CD4-positive, alpha-beta memory T cell (primary cell): Measurements from ENCODE around the gene GCA. TPM values are rescaled to one million over a fixed set of nuclear protein-coding genes. Genes with fewer than 3 reads are reported as not detected.

Experiments
- CTCF ChIA-PET: fragments of 350-600 bp; sonication (Branson Sonifier 250); formaldehyde crosslinking; loops from one replicate; lab custom pipeline; 2021; ENCODE audit warnings: inconsistent platforms; ENCODE audit not compliant: partially characterized antibody; lab: Charles Lee
- POLR2A ChIA-PET: fragments of 350-600 bp; sonication (Branson Sonifier 250); formaldehyde crosslinking; loops from one replicate; lab custom pipeline; 2021; ENCODE audit not compliant: partially characterized antibody; lab: Charles Lee
- DNase-seq, 5 donors: peaks; one replicate each; pipeline versions ENCODE4 v3.0.0 to v3.0.0-alpha.2; 2020 to 2022; ENCODE audit warnings: mixed read lengths in 1 of 5
- H3K27ac ChIP-seq: one replicate; pipeline ENCODE4 v1.7.0; 2013; ENCODE audit warnings: low read depth, low read length
- H3K27me3 ChIP-seq: 2 replicates; pipeline ENCODE4 v1.7.0; 2013; ENCODE audit warnings: mild to moderate bottlenecking, low read length, moderate library complexity; ENCODE audit not compliant: insufficient read depth
- H3K36me3 ChIP-seq: 2 replicates; pipeline ENCODE4 v1.7.0; 2013; ENCODE audit warnings: mild to moderate bottlenecking, low read length, moderate library complexity; ENCODE audit not compliant: insufficient read depth
- H3K4me1 ChIP-seq: 2 replicates; pipeline ENCODE4 v1.7.0; 2013; ENCODE audit warnings: mild to moderate bottlenecking, low read length, moderate library complexity; ENCODE audit not compliant: insufficient read depth
- H3K4me3 ChIP-seq, 2 donors: one replicate each; pipeline ENCODE4 v1.7.0; 2013; ENCODE audit warnings: low read length in 2 of 2, mild to moderate bottlenecking in 1 of 2
- H3K9me3 ChIP-seq, 2 donors: one replicate each; pipeline ENCODE4 v1.7.0; 2013; ENCODE audit warnings: low read length in 2 of 2, control low read depth in 1 of 2; ENCODE audit not compliant: control insufficient read depth in 1 of 2
- H3K27ac Mint-ChIP-seq, 7 donors: one replicate each; pipeline ENCODE4 v1.8.0; 2020 to 2021; ENCODE audit warnings: mixed read lengths in 7 of 7, mild to moderate bottlenecking in 6 of 7, inconsistent platforms in 3 of 7, moderate library complexity in 3 of 7
- H3K27me3 Mint-ChIP-seq, 2 donors: one replicate each; pipeline ENCODE4 v1.8.0; 2020 to 2021; ENCODE audit warnings: mixed read lengths in 2 of 2
- H3K36me3 Mint-ChIP-seq, 2 donors: one replicate each; pipeline ENCODE4 v1.8.0; 2020 to 2021; ENCODE audit warnings: mixed read lengths in 2 of 2, inconsistent platforms in 1 of 2, mild to moderate bottlenecking in 1 of 2
- H3K4me1 Mint-ChIP-seq, 4 donors: one replicate each; pipeline ENCODE4 v1.8.0; 2020 to 2021; ENCODE audit warnings: mixed read lengths in 4 of 4, mild to moderate bottlenecking in 1 of 4
- H3K4me3 Mint-ChIP-seq, 8 donors: one replicate each; pipeline ENCODE4 v1.8.0; 2020 to 2021; ENCODE audit warnings: mixed read lengths in 8 of 8, mild to moderate bottlenecking in 7 of 8, moderate library complexity in 6 of 8, inconsistent platforms in 3 of 8
- H3K9me3 Mint-ChIP-seq, 8 donors: one replicate each; pipeline ENCODE4 v1.8.0; 2020 to 2021; ENCODE audit warnings: mixed read lengths in 8 of 8, mild to moderate bottlenecking in 5 of 8, inconsistent platforms in 3 of 8, moderate library complexity in 1 of 8
- intact Hi-C: fragments of 100-400 bp; cut with micrococcal nuclease; formaldehyde crosslinking; loops from one replicate; pipeline ENCODE4 v1.15.1; 2023
- polyA plus RNA-seq, 2 donors: library from polyadenylated mRNA; unstranded; fragments of 300-500 nt; fragmentation: Illumina TruSeq; gene quantifications; one replicate each; pipeline ENCODE4 v1.2.3, GENCODE V29; 2021
- total RNA-seq, 2 experiments: library from RNA; stranded (reverse); gene quantifications; one replicate each; pipeline ENCODE4 v1.2.3, GENCODE V29; 2021

Gene GCA
- total and polyA plus RNA-seq, 4 experiments from 2014 or later = 10.9 to 16.8 (median 11.7) TPM

GRCh38 chr2:162401871-162402270 is 57.9 kb downstream of the GCA start:
- H3K4me1 Mint-ChIP-seq = no peaks in the 10 kb centered on the region
- H3K9me3 Mint-ChIP-seq = no peaks in the 10 kb centered on the region
- ChIA-PET POLR2A (no interaction called here), CTCF (no interaction called here)
- no peak for DNase-seq
- Histone ChIP-seq H3K36me3 (no peaks in the 10 kb centered on the region), H3K27me3 (no peaks in the 10 kb centered on the region), H3K4me1 (no peaks in the 10 kb centered on the region), H3K27ac (no peak overlapping the region), H3K9me3 (no peaks in the 10 kb centered on the region), H3K4me3 (no peak overlapping the region)
- no peak overlapping the region for H3K27ac Mint-ChIP-seq
- no peaks in the 10 kb centered on the region for H3K36me3 Mint-ChIP-seq
- H3K4me3 Mint-ChIP-seq = no peak overlapping the region
- H3K27me3 Mint-ChIP-seq = peaks cover 5 to 7% of the 10 kb centered on the region in 2 donors
- intact Hi-C loops = no loop called here

GRCh38 chr2:162403884-162404283 is 60.0 kb downstream of the GCA start:
- Histone ChIP-seq H3K4me3 (no peak overlapping the region), H3K36me3 (no peaks in the 10 kb centered on the region), H3K27me3 (no peaks in the 10 kb centered on the region), H3K9me3 (no peaks in the 10 kb centered on the region), H3K27ac (no peak overlapping the region), H3K4me1 (no peaks in the 10 kb centered on the region)
- no peak overlapping the region for H3K27ac Mint-ChIP-seq
- H3K36me3 Mint-ChIP-seq = no peaks in the 10 kb centered on the region
- intact Hi-C loops = no loop called here
- H3K4me1 Mint-ChIP-seq = no peaks in the 10 kb centered on the region
- H3K27me3 Mint-ChIP-seq = peaks cover 5 to 10% of the 10 kb centered on the region in 2 donors
- ChIA-PET POLR2A (no interaction called here), CTCF (interaction anchor here (1.1 kb wide), 1 partner anchor 10 kb away, joined by 3 read pairs; no protein-coding TSS in a partner anchor)
- DNase-seq = no peak
- H3K4me3 Mint-ChIP-seq = no peak overlapping the region
- no peaks in the 10 kb centered on the region for H3K9me3 Mint-ChIP-seq

Other genes starting within 250 kb of the GCA start
- gene GCG, start 191.9 kb upstream of the GCA start, total RNA-seq = not detected
- not detected for gene GCG, start 191.9 kb upstream of the GCA start, polyA plus RNA-seq
- not detected for gene FAP, start 100.7 kb upstream of the GCA start, total RNA-seq
- gene FAP, start 100.7 kb upstream of the GCA start, polyA plus RNA-seq = not detected
- 10 to 100 TPM; 30.1 to 31.2 TPM for gene IFIH1, start 25.4 kb upstream of the GCA start, total RNA-seq
- 10 to 100 TPM; 13.1 to 24.1 TPM for gene IFIH1, start 25.4 kb upstream of the GCA start, polyA plus RNA-seq